ENCODE measurements around the gene CGA. TPM values are rescaled to one million over a fixed set of nuclear protein-coding genes. Genes with fewer than 3 reads are reported as not detected.

The CGA gene
- total RNA-seq, 4 donors from 2014 or later = not detected

DNA sequence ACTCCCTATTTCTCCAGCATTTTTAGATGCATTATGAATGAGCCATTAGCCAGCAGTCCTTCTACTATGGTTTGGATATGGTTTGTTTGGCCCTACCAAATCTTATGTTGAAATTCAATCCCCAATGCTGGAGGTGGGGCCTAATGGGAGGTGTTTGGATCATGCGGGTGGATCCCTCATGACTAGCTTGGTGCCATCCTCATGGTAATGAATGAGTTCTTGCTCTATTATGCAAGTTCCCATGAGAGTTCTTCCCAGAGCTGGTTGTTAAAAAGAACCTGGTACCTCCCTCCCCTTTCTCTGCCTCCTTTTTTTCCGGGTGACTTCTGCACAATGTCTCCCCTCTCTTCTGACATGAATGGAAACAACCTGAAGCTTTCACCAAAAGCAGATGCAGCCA, 6.2 kb upstream of the CGA start:
- H3K27ac ChIP-seq = no peak overlapping the region
- no peaks in the 10 kb centered on the region for H3K4me1 ChIP-seq
- TF ChIP-seq, protein P1, sequence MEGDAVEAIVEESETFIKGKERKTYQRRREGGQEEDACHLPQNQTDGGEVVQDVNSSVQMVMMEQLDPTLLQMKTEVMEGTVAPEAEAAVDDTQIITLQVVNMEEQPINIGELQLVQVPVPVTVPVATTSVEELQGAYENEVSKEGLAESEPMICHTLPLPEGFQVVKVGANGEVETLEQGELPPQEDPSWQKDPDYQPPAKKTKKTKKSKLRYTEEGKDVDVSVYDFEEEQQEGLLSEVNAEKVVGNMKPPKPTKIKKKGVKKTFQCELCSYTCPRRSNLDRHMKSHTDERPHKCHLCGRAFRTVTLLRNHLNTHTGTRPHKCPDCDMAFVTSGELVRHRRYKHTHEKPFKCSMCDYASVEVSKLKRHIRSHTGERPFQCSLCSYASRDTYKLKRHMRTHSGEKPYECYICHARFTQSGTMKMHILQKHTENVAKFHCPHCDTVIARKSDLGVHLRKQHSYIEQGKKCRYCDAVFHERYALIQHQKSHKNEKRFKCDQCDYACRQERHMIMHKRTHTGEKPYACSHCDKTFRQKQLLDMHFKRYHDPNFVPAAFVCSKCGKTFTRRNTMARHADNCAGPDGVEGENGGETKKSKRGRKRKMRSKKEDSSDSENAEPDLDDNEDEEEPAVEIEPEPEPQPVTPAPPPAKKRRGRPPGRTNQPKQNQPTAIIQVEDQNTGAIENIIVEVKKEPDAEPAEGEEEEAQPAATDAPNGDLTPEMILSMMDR (IDR thresholded peaks at IDR 0.05) = no peak
- TF ChIP-seq POLR2A (IDR thresholded peaks at IDR 0.05) = no peak
- no peaks in the 10 kb centered on the region for H3K27me3 ChIP-seq
- intact Hi-C loops (cut with DNase I; ENCODE audit: low total_unique reads) = no loop called here
- H3K4me3 ChIP-seq = no peak overlapping the region
- H3K36me3 ChIP-seq = no peaks in the 10 kb centered on the region
- H3K9me3 ChIP-seq = no peaks in the 10 kb centered on the region
- no peak for DNase-seq

DNA sequence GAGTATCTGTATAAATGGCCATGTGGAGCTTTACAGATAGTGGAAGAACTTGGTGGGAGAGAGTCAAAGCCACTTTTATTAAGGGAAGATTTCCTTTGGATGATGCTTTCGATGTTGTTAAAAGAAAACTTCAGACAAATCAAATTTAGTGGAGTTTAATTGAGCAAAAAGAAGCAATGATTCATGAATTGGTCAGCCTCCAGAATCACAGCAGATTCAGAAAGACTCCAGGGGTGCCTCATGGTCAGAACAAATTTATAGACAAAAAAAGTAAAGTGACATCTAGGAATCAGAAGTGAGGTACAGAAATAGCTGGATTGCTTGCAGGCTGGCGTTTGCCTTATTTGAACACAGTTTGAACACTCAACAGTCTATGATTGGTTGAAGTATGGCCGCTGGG, 5.3 kb upstream of the CGA start:
- H3K36me3 ChIP-seq = no peaks in the 10 kb centered on the region
- no peak overlapping the region for H3K27ac ChIP-seq
- no peaks in the 10 kb centered on the region for H3K4me1 ChIP-seq
- no peak overlapping the region for H3K4me3 ChIP-seq
- intact Hi-C loops (cut with DNase I; ENCODE audit: low total_unique reads) = no loop called here
- no peaks in the 10 kb centered on the region for H3K27me3 ChIP-seq
- no peak for DNase-seq
- no peak for TF ChIP-seq POLR2A (IDR thresholded peaks at IDR 0.05)
- TF ChIP-seq, protein P1 (IDR thresholded peaks at IDR 0.05) = no peak
- H3K9me3 ChIP-seq = no peaks in the 10 kb centered on the region

DNA sequence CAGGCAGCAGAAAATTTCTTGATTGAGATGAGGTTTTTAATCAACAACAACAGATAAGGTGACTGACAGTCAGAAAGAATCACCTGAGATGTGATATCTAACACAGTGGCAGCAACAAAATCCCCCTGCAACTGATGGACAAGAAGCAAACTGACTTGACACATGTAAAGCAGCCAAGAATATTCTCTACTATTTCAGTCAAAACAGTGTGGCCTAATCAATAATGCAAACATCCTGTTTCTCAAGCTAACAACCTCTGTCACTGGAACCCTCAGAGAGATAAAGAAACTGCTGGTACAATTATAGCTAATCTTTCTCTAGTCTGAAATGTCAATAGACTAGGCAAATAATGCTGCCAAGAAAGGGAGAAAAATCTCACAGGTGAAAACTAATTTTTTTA, 4.6 kb upstream of the CGA start:
- TF ChIP-seq, protein P1 (IDR thresholded peaks at IDR 0.05) = no peak
- no peak for TF ChIP-seq POLR2A (IDR thresholded peaks at IDR 0.05)
- H3K36me3 ChIP-seq = no peaks in the 10 kb centered on the region
- H3K9me3 ChIP-seq = no peaks in the 10 kb centered on the region
- H3K27ac ChIP-seq = no peak overlapping the region
- no peak for DNase-seq
- H3K4me3 ChIP-seq = no peak overlapping the region
- H3K4me1 ChIP-seq = no peaks in the 10 kb centered on the region
- H3K27me3 ChIP-seq = no peaks in the 10 kb centered on the region
- intact Hi-C loops (cut with DNase I; ENCODE audit: low total_unique reads) = no loop called here

DNA sequence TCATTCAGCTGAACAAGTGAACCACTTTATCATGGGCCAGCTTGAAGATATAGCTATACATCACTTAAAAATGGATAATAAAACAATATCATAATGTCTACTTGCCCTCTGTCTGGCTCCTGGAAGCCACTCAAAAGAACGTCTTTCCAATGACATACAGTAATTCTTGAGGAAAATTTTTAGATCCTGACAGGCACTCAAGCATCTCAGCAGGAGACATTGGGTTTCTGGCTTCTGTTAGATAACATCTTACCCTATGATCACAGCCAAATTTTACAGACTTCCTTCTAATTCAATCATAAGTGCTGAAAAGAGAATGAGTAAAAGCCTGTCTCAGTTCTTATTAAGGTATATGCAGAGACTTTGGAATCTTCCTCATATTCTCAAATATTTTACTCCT, 330 bp downstream of the CGA start:
- H3K4me3 ChIP-seq = no peak overlapping the region
- H3K9me3 ChIP-seq = no peaks in the 10 kb centered on the region
- intact Hi-C loops (cut with DNase I; ENCODE audit: low total_unique reads) = no loop called here
- no peaks in the 10 kb centered on the region for H3K36me3 ChIP-seq
- DNase-seq = no peak
- no peaks in the 10 kb centered on the region for H3K4me1 ChIP-seq
- TF ChIP-seq POLR2A (IDR thresholded peaks at IDR 0.05) = no peak
- TF ChIP-seq, protein P1 (IDR thresholded peaks at IDR 0.05) = no peak
- no peaks in the 10 kb centered on the region for H3K27me3 ChIP-seq
- no peak overlapping the region for H3K27ac ChIP-seq

DNA sequence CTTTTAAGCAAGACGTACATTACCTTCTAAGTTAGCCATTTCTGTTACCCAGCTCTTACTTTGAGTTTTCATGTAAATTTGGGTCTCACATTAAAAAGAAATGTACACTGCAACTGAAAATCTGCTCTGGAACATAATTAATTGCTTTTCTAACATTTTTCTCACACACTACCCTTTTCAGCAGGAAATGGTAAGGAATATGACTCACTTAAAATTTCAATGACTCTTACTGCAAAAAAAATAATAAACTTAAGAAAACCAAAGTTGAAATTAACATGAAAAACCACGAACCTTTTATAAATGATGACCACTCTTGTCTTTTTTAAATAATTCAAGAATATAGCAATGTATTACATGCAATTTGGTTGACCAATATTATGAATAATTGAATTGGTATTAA, 1.3 kb downstream of the CGA start:
- DNase-seq = no peak
- H3K27ac ChIP-seq = no peak overlapping the region
- H3K4me1 ChIP-seq = no peaks in the 10 kb centered on the region
- H3K27me3 ChIP-seq = no peaks in the 10 kb centered on the region
- H3K4me3 ChIP-seq = no peak overlapping the region
- H3K9me3 ChIP-seq = no peaks in the 10 kb centered on the region
- no peaks in the 10 kb centered on the region for H3K36me3 ChIP-seq
- intact Hi-C loops (cut with DNase I; ENCODE audit: low total_unique reads) = no loop called here
- TF ChIP-seq POLR2A (IDR thresholded peaks at IDR 0.05) = no peak
- TF ChIP-seq, protein P1 (IDR thresholded peaks at IDR 0.05) = no peak

Measured in uterus (tissue), 4 donors.